Neural progenitor cell (in vitro differentiated cells): ENCODE measurements around the gene ARHGAP15. TPM values are rescaled to one million over a fixed set of nuclear protein-coding genes. Genes with fewer than 3 reads are reported as not detected.

Experiments used
- DNase-seq: peaks from one replicate; pipeline ENCODE4 v3.0.0-alpha.2; 2016; ENCODE audit warnings: low spot score
- H2AFZ ChIP-seq: fragments of 200-600 bp; sonication (generic); replicated peaks from 2 replicates; pipeline ENCODE4 v1.6.1; 2016; ENCODE audit warnings: antibody characterized with exemption
- H3F3A ChIP-seq: fragments of 200-600 bp; sonication (generic); 2 replicates; pipeline ENCODE4 v1.6.1; 2016; ENCODE audit warnings: antibody characterized with exemption, low read depth
- H3K27ac ChIP-seq: fragments of 200-600 bp; sonication (generic); 2 replicates; pipeline ENCODE4 v1.5.1; 2016; ENCODE audit warnings: mild to moderate bottlenecking
- H3K27me3 ChIP-seq: fragments of 200-600 bp; sonication (generic); 2 replicates; pipeline ENCODE4 v1.6.1; 2016; ENCODE audit warnings: mild to moderate bottlenecking, moderate library complexity
- H3K36me3 ChIP-seq: fragments of 200-600 bp; sonication (generic); 2 replicates; pipeline ENCODE4 v1.5.1; 2016
- H3K4me1 ChIP-seq: fragments of 200-600 bp; sonication (generic); 2 replicates; pipeline ENCODE4 v1.6.1; 2016; ENCODE audit warnings: mixed run types
- H3K4me2 ChIP-seq: fragments of 200-600 bp; sonication (generic); 2 replicates; pipeline ENCODE4 v1.6.1; 2016
- H3K4me3 ChIP-seq: fragments of 200-600 bp; sonication (generic); 2 replicates; pipeline ENCODE4 v1.5.1; 2016
- H3K79me2 ChIP-seq: fragments of 200-600 bp; sonication (generic); 2 replicates; pipeline ENCODE4 v1.6.1; 2016; ENCODE audit warnings: low read depth
- H3K9ac ChIP-seq: fragments of 200-600 bp; sonication (generic); 2 replicates; pipeline ENCODE4 v1.6.1; 2016
- H3K9me3 ChIP-seq: fragments of 200-600 bp; sonication (generic); 2 replicates; pipeline ENCODE4 v1.5.1; 2016; ENCODE audit warnings: low read depth
- H4K20me1 ChIP-seq: fragments of 200-600 bp; sonication (generic); 2 replicates; pipeline ENCODE4 v1.6.1; 2016; ENCODE audit warnings: low read depth
- H3K27ac Mint-ChIP-seq: 3 replicates; pipeline ENCODE4 v1.8.0; 2021; ENCODE audit warnings: mixed read lengths
- H3K27me3 Mint-ChIP-seq: 2 replicates; pipeline ENCODE4 v1.8.0; 2022; ENCODE audit warnings: low read depth, mild to moderate bottlenecking, inconsistent platforms, moderate library complexity, mixed read lengths; ENCODE audit not compliant: insufficient read depth
- H3K36me3 Mint-ChIP-seq: 3 replicates; pipeline ENCODE4 v1.8.0; 2021; ENCODE audit warnings: mixed read lengths
- H3K4me1 Mint-ChIP-seq: 3 replicates; pipeline ENCODE4 v1.8.0; 2021; ENCODE audit warnings: mixed read lengths
- H3K4me3 Mint-ChIP-seq: 3 replicates; pipeline ENCODE4 v1.8.0; 2021; ENCODE audit warnings: mild to moderate bottlenecking, moderate library complexity, mixed read lengths
- H3K9me3 Mint-ChIP-seq: 3 replicates; pipeline ENCODE4 v1.8.0; 2020; ENCODE audit warnings: mixed read lengths
- CTCF ChIP-seq: fragments of 200-600 bp; sonication (generic); IDR thresholded peaks from 2 replicates; pipeline ENCODE4 v1.5.1; 2017; ENCODE audit warnings: antibody characterized with exemption, mild to moderate bottlenecking
- EZH2 ChIP-seq: fragments of 200-600 bp; sonication (generic); IDR thresholded peaks from 2 replicates; pipeline ENCODE4 v1.6.1; 2017; ENCODE audit warnings: antibody characterized with exemption, mild to moderate bottlenecking, moderate library complexity
- EZH2phosphoT487 ChIP-seq: fragments of 200-600 bp; sonication (generic); IDR thresholded peaks from 2 replicates; pipeline ENCODE4 v1.6.1; 2017; ENCODE audit warnings: antibody characterized with exemption
- total RNA-seq: library from RNA; depleted of rRNA; stranded (reverse); fragments of >200 nt; gene quantifications from 2 replicates; pipeline ENCODE4 v1.2.3, GENCODE V29; 2015; ENCODE audit warnings: low replicate concordance

ARHGAP15 gene
- total RNA-seq, 1 donor from 2014 or later, result 5.9 TPM

- Histone ChIP-seq H3K4me3 (no peak overlapping the region), H3K9me3 (no peaks in the 10 kb centered on the region), H2AFZ (no peak overlapping the region), H3K27ac (no peak overlapping the region), H3K27me3 (no peaks in the 10 kb centered on the region), H3K36me3 (no peaks in the 10 kb centered on the region), H3K9ac (no peak overlapping the region), H4K20me1 (no peaks in the 10 kb centered on the region), H3K4me1 (no peaks in the 10 kb centered on the region), H3K79me2 (no peaks in the 10 kb centered on the region), H3F3A (no peaks in the 10 kb centered on the region), H3K4me2 (no peak overlapping the region)
- Mint-ChIP-seq H3K4me3 (no peak overlapping the region), H3K9me3 (peaks cover 3% of the 10 kb centered on the region), H3K4me1 (no peaks in the 10 kb centered on the region), H3K27me3 (no peaks in the 10 kb centered on the region), H3K27ac (no peak overlapping the region), H3K36me3 (no peaks in the 10 kb centered on the region)
- no peak for DNase-seq
- TF ChIP-seq EZH2phosphoT487 (no peak), CTCF (no peak), EZH2 (no peak)
Observed at GRCh38 chr2:143121079-143121478, 8.1 kb upstream of the ARHGAP15 start.

- Histone ChIP-seq H3K4me3 (no peak overlapping the region), H3K27ac (no peak overlapping the region), H3K4me2 (no peak overlapping the region), H3K4me1 (no peaks in the 10 kb centered on the region), H3K79me2 (no peaks in the 10 kb centered on the region), H3K9me3 (no peaks in the 10 kb centered on the region), H3K27me3 (no peaks in the 10 kb centered on the region), H3K36me3 (no peaks in the 10 kb centered on the region), H2AFZ (no peak overlapping the region), H4K20me1 (no peaks in the 10 kb centered on the region), H3F3A (no peaks in the 10 kb centered on the region), H3K9ac (no peak overlapping the region)
- Mint-ChIP-seq H3K9me3 (peaks cover 3% of the 10 kb centered on the region), H3K27ac (no peak overlapping the region), H3K36me3 (no peaks in the 10 kb centered on the region), H3K4me3 (no peak overlapping the region), H3K4me1 (no peaks in the 10 kb centered on the region), H3K27me3 (no peaks in the 10 kb centered on the region)
- TF ChIP-seq EZH2 (no peak), CTCF (no peak), EZH2phosphoT487 (no peak)
- DNase-seq, result no peak
Observed at GRCh38 chr2:143121957-143122356, 7.3 kb upstream of the ARHGAP15 start.

GRCh38 chr2:143123911-143124310 is 5.3 kb upstream of the ARHGAP15 start:
- Histone ChIP-seq H3K9ac (no peak overlapping the region), H3K79me2 (no peaks in the 10 kb centered on the region), H3K27me3 (no peaks in the 10 kb centered on the region), H3K36me3 (no peaks in the 10 kb centered on the region), H4K20me1 (no peaks in the 10 kb centered on the region), H3K27ac (no peak overlapping the region), H3K9me3 (no peaks in the 10 kb centered on the region), H3K4me2 (no peak overlapping the region), H3K4me3 (no peak overlapping the region), H3F3A (no peaks in the 10 kb centered on the region), H3K4me1 (no peaks in the 10 kb centered on the region), H2AFZ (no peak overlapping the region)
- Mint-ChIP-seq H3K9me3 (no peaks in the 10 kb centered on the region), H3K36me3 (no peaks in the 10 kb centered on the region), H3K27me3 (no peaks in the 10 kb centered on the region), H3K4me1 (no peaks in the 10 kb centered on the region), H3K4me3 (no peak overlapping the region), H3K27ac (no peak overlapping the region)
- TF ChIP-seq EZH2 (no peak), CTCF (no peak), EZH2phosphoT487 (no peak)
- no peak for DNase-seq
